Heart left ventricle (tissue), 16 donors: ENCODE measurements around the gene LARP4. TPM values are rescaled to one million over a fixed set of nuclear protein-coding genes. Genes with fewer than 3 reads are reported as not detected.

ENCODE experiments used
- ATAC-seq, 4 donors: fragments of 200-7000 bp; cut with Tn5 transposase; one replicate each; pipeline ENCODE4 v1.9.1; 2020 to 2022; ENCODE audit warnings: moderate library complexity in 4 of 4, mild to moderate bottlenecking in 3 of 4, moderate number of reproducible peaks in 1 of 4
- DNase-seq, 5 donors: peaks; one replicate each; pipeline ENCODE4 v3.0.0-alpha.2; 2020
- H3K27ac ChIP-seq, 12 donors: fragments of 200-600 bp; sonication (generic) in 4 of 12; one replicate each; pipeline versions ENCODE4 v1.5.0 to v1.8.0; 2016 to 2022; ENCODE audit warnings: mild to moderate bottlenecking in 2 of 12
- H3K27me3 ChIP-seq, 9 donors: fragments of 200-600 bp; sonication (generic) in 2 of 9; one replicate each; pipeline versions ENCODE4 v1.5.1 to v1.8.0; 2016 to 2022; ENCODE audit warnings: mild to moderate bottlenecking in 3 of 9
- H3K36me3 ChIP-seq, 9 donors: fragments of 200-600 bp; sonication (generic) in 2 of 9; one replicate each; pipeline versions ENCODE4 v1.5.0 to v1.8.0; 2018 to 2022; ENCODE audit warnings: mild to moderate bottlenecking in 2 of 9
- H3K4me1 ChIP-seq, 12 donors: fragments of 200-600 bp; sonication (generic) in 4 of 12; one replicate each; pipeline versions ENCODE4 v1.5.0 to v1.8.0; 2016 to 2022; ENCODE audit warnings: mild to moderate bottlenecking in 3 of 12
- H3K4me3 ChIP-seq, 12 donors: fragments of 200-600 bp; sonication (generic) in 4 of 12; one replicate each; pipeline versions ENCODE4 v1.5.0 to v1.8.0; 2017 to 2022; ENCODE audit warnings: mild to moderate bottlenecking in 9 of 12, moderate library complexity in 4 of 12
- H3K9me3 ChIP-seq, 12 donors: fragments of 200-600 bp; sonication (generic) in 4 of 12; one replicate each; pipeline versions ENCODE4 v1.5.0 to v1.8.0; 2016 to 2022; ENCODE audit warnings: mild to moderate bottlenecking in 1 of 12
- CTCF ChIP-seq, 12 donors: fragments of 200-600 bp; sonication (generic) in 4 of 12; IDR thresholded peaks; one replicate each; pipeline versions ENCODE4 v1.5.0 to v1.8.0; 2018 to 2022; ENCODE audit warnings: antibody characterized with exemption in 12 of 12, mild to moderate bottlenecking in 5 of 12
- POLR2A ChIP-seq, 2 donors: fragments of 450-650 bp; IDR thresholded peaks; one replicate each; pipeline ENCODE4 v1.6.1; 2017; ENCODE audit warnings: antibody characterized with exemption in 2 of 2, mild to moderate bottlenecking in 2 of 2, moderate library complexity in 2 of 2
- WGBS, 4 donors: extraction: QIAGEN DNeasy Blood & Tissue Kit in 2 of 4; methylation state at CpG; one replicate each; pipeline versions ENCODE4 v1.1.5 to v1.1.7; 2013 to 2018; 5-methylcytosine and 5-hydroxymethylcytosine counted together
- intact Hi-C, 10 donors: fragments of 100-400 bp; cut with DNase I; formaldehyde crosslinking; loops; one replicate each; pipeline versions ENCODE4 v1.11.1 to v1.14.2; 2022
- polyA plus RNA-seq, 2 donors: library from polyadenylated mRNA; stranded (reverse); fragments of 200-250 nt; gene quantifications; one replicate each; pipeline ENCODE4 v1.2.3, GENCODE V29; 2013
- total RNA-seq, 9 donors: library from RNA; depleted of rRNA in 2 of 9; stranded (reverse); fragments of >200 nt in 2 of 9; fragmentation: NEBNext Ultra II Directional in 3 of 9; extraction: Animal tissue kit (Norgen Biotek cat#: 25700) in 3 of 9; gene quantifications; one replicate each; pipeline versions ENCODE4 v1.1.0 to v1.2.4, GENCODE V29; 2016 to 2023
- donor health status: ischemic (EF 13 %, LVEDD 7.1; RV severe dilation, severe dysfunction).
- donor health status: healthy with polysubstance abuse.
- donor health status: DM: no; HTN: yes; CAD: no.
- donor health status: DM: no; HTN: no; CAD: no.
- donor health status: ischemic (EF 25% LVEDD 6.9; RV normal size, moderate dysfunction).
- donor health status: ischemic (EF 25% LVEDD 5.7; RV mildly dilated, moderate dysfunction).
- donor health status: healthy.
- donor health status: DM: yes; HTN: yes; CAD: no.
- donor health status: ischemic (EF 35%, LVEDD 5.7; RV mildly dilated, moderate dysfunction).
- donor health status: nonischemic (EF 11% LVEDD 7.7; RV severe dilation, severe dysfunction).
- donor health status: DM: yes; HTN: yes; CAD: no.
- donor health status: PGD.
- donor health status: ischemic (EF 29% LVEDD 5.4; RV normal size, mild dysfunction).
- donor health status: nonischemic (EF 23%, LVEDD 6.1; RV moderate dilation, normal function).

The LARP4 gene
- total and polyA plus RNA-seq, 11 donors: 10.3 to 77.1 (median 50.9) TPM

GRCh38 chr12:50529345-50529744 lies 128.7 kb downstream of the LARP4 start:
- ATAC-seq (peak in 1 of 4 donors; percentile 29), DNase-seq (no peak)
- H3K27ac ChIP-seq: no peak overlapping the region
- H3K4me3 ChIP-seq: no peak overlapping the region
- H3K36me3 ChIP-seq: peaks cover 0 to 4% (median 0%) of the 10 kb centered on the region in 9 donors
- H3K9me3 ChIP-seq: no peaks in the 10 kb centered on the region
- TF ChIP-seq POLR2A (IDR thresholded peaks at IDR 0.05) (no peak), CTCF (IDR thresholded peaks at IDR 0.05) (no peak)
- WGBS, 4 donors: 88 to 96% (median 94%) methylated on average over 3 of the region's 3 CpGs
- intact Hi-C loops: no loop called here
- H3K4me1 ChIP-seq: peaks cover 0 to 64% (median 20%) of the 10 kb centered on the region in 12 donors
- no peaks in the 10 kb centered on the region for H3K27me3 ChIP-seq

Other genes starting within 250 kb of the LARP4 start
- gene CERS5, start 233.5 kb upstream of the LARP4 start, total RNA-seq: 10 to 100 TPM in 4 of 9 donors, 1 to 10 TPM in 5; 6.8 to 28.4 (median 9.3) TPM
- gene CERS5, start 233.5 kb upstream of the LARP4 start, polyA plus RNA-seq: 10 to 100 TPM; 12.6 to 21.6 TPM
- gene LIMA1, start 117.4 kb upstream of the LARP4 start, total RNA-seq: 10 to 100 TPM; 12.7 to 38.8 (median 14.8) TPM
- 10 to 100 TPM; 11.6 to 13.1 TPM for gene LIMA1, start 117.4 kb upstream of the LARP4 start, polyA plus RNA-seq
- gene FAM186A, start 4.3 kb upstream of the LARP4 start, total RNA-seq: not detected
- not detected for gene FAM186A, start 4.3 kb upstream of the LARP4 start, polyA plus RNA-seq
- 10 to 100 TPM; 12.0 to 25.0 (median 17.3) TPM for gene DIP2B, start 104.1 kb downstream of the LARP4 start, total RNA-seq
- gene DIP2B, start 104.1 kb downstream of the LARP4 start, polyA plus RNA-seq: 1 to 10 TPM; 3.4 to 7.4 TPM